Islet precursor cell (in vitro differentiated cells): ENCODE results near the gene HBA2.
"Not testable (repeated sequence)": the region's sequence is repeated elsewhere in the genome, so short reads cannot be mapped to it uniquely, and the experiment has no call there.

Experiments
- DNase-seq: peaks from one replicate; pipeline ENCODE4 v3.0.0-alpha.2; 2018

HBA2 gene

GRCh38 chr16:159136-159849 is 13.4 kb upstream of the HBA2 start:
- no peak for DNase-seq

GRCh38 chr16:160242-160641 is 12.4 kb upstream of the HBA2 start:
- DNase-seq, result not testable (repeated sequence)

- DNase-seq, result no peak
These were observed 11.9 kb upstream of the HBA2 start for GRCh38 chr16:160691-161190.

- DNase-seq, result no peak
These were observed 10.2 kb upstream of the HBA2 start for GRCh38 chr16:162271-162991.

GRCh38 chr16:163139-163538 is 9.5 kb upstream of the HBA2 start:
- not testable (repeated sequence) for DNase-seq

- not testable (repeated sequence) for DNase-seq
These were observed 9.0 kb upstream of the HBA2 start for GRCh38 chr16:163696-164095.

- not testable (repeated sequence) for DNase-seq
These were observed 8.4 kb upstream of the HBA2 start for GRCh38 chr16:164134-164823.

- no peak for DNase-seq
These were observed 7.7 kb upstream of the HBA2 start for GRCh38 chr16:164827-165538.

- no peak for DNase-seq
These were observed 6.9 kb upstream of the HBA2 start, which contains the start of gene HBM for GRCh38 chr16:165539-166374. Gene HBM, plus strand, starts transcription at chr16:165978. Its CDS starts 20 bp downstream, at chr16:165998.

- no peak for DNase-seq
These were observed 6.1 kb upstream of the HBA2 start for GRCh38 chr16:166375-167121.

GRCh38 chr16:167122-167690 is 5.5 kb upstream of the HBA2 start:
- DNase-seq, result no peak

GRCh38 chr16:168424-168823 is 4.3 kb upstream of the HBA2 start:
- DNase-seq, result no peak

- DNase-seq, result no peak
These were observed 3.7 kb upstream of the HBA2 start for GRCh38 chr16:169014-169413.

GRCh38 chr16:170088-170507 is 2.6 kb upstream of the HBA2 start:
- peak; percentile 75 for DNase-seq

- no peak for DNase-seq
These were observed 1.9 kb upstream of the HBA2 start for GRCh38 chr16:170788-171187.

GRCh38 chr16:173211-173854 is 657 bp downstream of the HBA2 start:
- DNase-seq, result not testable (repeated sequence)

- not testable (repeated sequence) for DNase-seq
These were observed 1.5 kb downstream of the HBA2 start for GRCh38 chr16:173928-174769.

GRCh38 chr16:175011-175949 is 2.6 kb downstream of the HBA2 start:
- DNase-seq, result no peak
